HAP-1 (cell line): ENCODE data around the gene NLRP9.
A peak's percentile ranks its signal among the peaks of the same experiment; 100 is the strongest.
"Not testable (repeated sequence)": the region's sequence is repeated elsewhere in the genome, so short reads cannot be mapped to it uniquely, and the experiment has no call there.

Source experiments
- DNase-seq, 2 experiments: peaks; one replicate each; pipeline ENCODE4 v3.0.0-alpha.2; 2016 to 2020; ENCODE audit warnings: low spot score in 2 of 2
- H3K27me3 ChIP-seq: fragments of 250-450 bp; sonication (Bioruptor Pico); 2 replicates; pipeline ENCODE4 v1.5.1; 2020; ENCODE audit warnings: low read depth, mild to moderate bottlenecking, moderate library complexity
- H3K36me3 ChIP-seq: fragments of 250-450 bp; sonication (Bioruptor Pico); replicated peaks from 2 replicates; pipeline ENCODE4 v1.5.1; 2020; ENCODE audit warnings: mild to moderate bottlenecking
- H3K4me1 ChIP-seq: fragments of 250-450 bp; sonication (Bioruptor Pico); 2 replicates; pipeline ENCODE4 v1.5.1; 2020; ENCODE audit warnings: mild to moderate bottlenecking
- H3K4me3 ChIP-seq: fragments of 250-450 bp; sonication (Bioruptor Pico); 2 replicates; pipeline ENCODE4 v1.5.1; 2020; ENCODE audit warnings: mild to moderate bottlenecking, moderate library complexity
- H3K9me3 ChIP-seq: fragments of 250-450 bp; sonication (Bioruptor Pico); 2 replicates; pipeline ENCODE4 v1.5.1; 2020; ENCODE audit warnings: mild to moderate bottlenecking, moderate library complexity
- in situ Hi-C: fragments of 300-500 bp; cut with MboI; formaldehyde crosslinking; loops from 3 replicates; pipeline ENCODE4 v1.14.3; 2020; ENCODE audit warnings: low sequenced_read_pairs, inconsistent platforms, mixed read lengths

The NLRP9 gene

GRCh38 chr19:55738302-55738701, at the start of gene NLRP9:
Gene NLRP9 (minus strand): TSS chr19:55738402. CDS start chr19:55738374, 28 bp downstream.
- Histone ChIP-seq H3K36me3 (no peaks in the 10 kb centered on the region), H3K9me3 (no peaks in the 10 kb centered on the region), H3K27me3 (no peaks in the 10 kb centered on the region), H3K4me3 (no peak within 1 kb of the TSS), H3K4me1 (no peaks in the 10 kb centered on the region)
- no peak for DNase-seq
- in situ Hi-C loops: no loop called here

- H3K9me3 ChIP-seq: no peaks in the 10 kb centered on the region
- H3K27me3 ChIP-seq: no peaks in the 10 kb centered on the region
- no peaks in the 10 kb centered on the region for H3K4me1 ChIP-seq
- no peaks in the 10 kb centered on the region for H3K36me3 ChIP-seq
- H3K4me3 ChIP-seq: no peak overlapping the region
- DNase-seq: no peak
- in situ Hi-C loops: no loop called here
These were observed 42.9 kb upstream of the NLRP9 start for GRCh38 chr19:55781112-55781511.

GRCh38 chr19:55778331-55778730, 40.1 kb upstream of the NLRP9 start:
- in situ Hi-C loops: no loop called here
- H3K27me3 ChIP-seq: no peaks in the 10 kb centered on the region
- no peaks in the 10 kb centered on the region for H3K9me3 ChIP-seq
- no peak overlapping the region for H3K4me3 ChIP-seq
- H3K4me1 ChIP-seq: no peaks in the 10 kb centered on the region
- no peaks in the 10 kb centered on the region for H3K36me3 ChIP-seq
- no peak for DNase-seq

GRCh38 chr19:55777528-55777927, 39.3 kb upstream of the NLRP9 start:
- Histone ChIP-seq H3K4me1 (no peaks in the 10 kb centered on the region), H3K27me3 (no peaks in the 10 kb centered on the region), H3K4me3 (no peak overlapping the region), H3K36me3 (no peaks in the 10 kb centered on the region), H3K9me3 (no peaks in the 10 kb centered on the region)
- in situ Hi-C loops: no loop called here
- peak in 1 of 2 experiments; percentile 25 for DNase-seq

- in situ Hi-C loops, DNase-seq: not testable (repeated sequence)
These were observed 31.4 kb upstream of the NLRP9 start for GRCh38 chr19:55769632-55770031.

GRCh38 chr19:55768818-55769217, 30.6 kb upstream of the NLRP9 start, which contains the start of gene RFPL4AL1:
Gene RFPL4AL1 (plus strand): TSS chr19:55769118. CDS start chr19:55771805, 2,687 bp downstream.
- DNase-seq, in situ Hi-C loops, H3K27me3 ChIP-seq, H3K4me3 ChIP-seq, H3K9me3 ChIP-seq, H3K4me1 ChIP-seq, H3K36me3 ChIP-seq: not testable (repeated sequence)

More at GRCh38 chr19:55769632-55770031, 31.4 kb upstream of the NLRP9 start:
- not testable (repeated sequence) for H3K36me3 ChIP-seq, H3K27me3 ChIP-seq, H3K9me3 ChIP-seq, H3K4me3 ChIP-seq, H3K4me1 ChIP-seq

- Histone ChIP-seq H3K27me3 (no peaks in the 10 kb centered on the region), H3K4me1 (no peaks in the 10 kb centered on the region), H3K9me3 (no peaks in the 10 kb centered on the region), H3K4me3 (no peak overlapping the region), H3K36me3 (no peaks in the 10 kb centered on the region)
- in situ Hi-C loops: no loop called here
- no peak for DNase-seq
These were observed 28.3 kb upstream of the NLRP9 start for GRCh38 chr19:55766466-55766865.

- H3K9me3 ChIP-seq, H3K27me3 ChIP-seq, H3K4me3 ChIP-seq, H3K36me3 ChIP-seq, DNase-seq, H3K4me1 ChIP-seq, in situ Hi-C loops: not testable (repeated sequence)
These were observed 20.6 kb upstream of the NLRP9 start, which contains the start of gene RFPL4A for GRCh38 chr19:55758797-55759196. Gene RFPL4A (plus strand): TSS chr19:55759097. CDS start chr19:55761801, 2,704 bp downstream.

GRCh38 chr19:55756808-55757207, 18.6 kb upstream of the NLRP9 start:
- H3K4me3 ChIP-seq, H3K4me1 ChIP-seq, H3K27me3 ChIP-seq, in situ Hi-C loops, H3K9me3 ChIP-seq, H3K36me3 ChIP-seq, DNase-seq: not testable (repeated sequence)

- H3K27me3 ChIP-seq: 0 out of 2 replicates have a peak, but pooled peaks cover 3% of the 10 kb centered on the region
- in situ Hi-C loops: no loop called here
- no peaks in the 10 kb centered on the region for H3K4me1 ChIP-seq
- H3K4me3 ChIP-seq: no peak overlapping the region
- DNase-seq: no peak
- H3K36me3 ChIP-seq: no peaks in the 10 kb centered on the region
- no peaks in the 10 kb centered on the region for H3K9me3 ChIP-seq
These were observed 15.2 kb upstream of the NLRP9 start for GRCh38 chr19:55753401-55753800.

- DNase-seq: no peak
- Histone ChIP-seq H3K9me3 (no peaks in the 10 kb centered on the region), H3K4me3 (no peak overlapping the region), H3K36me3 (no peaks in the 10 kb centered on the region), H3K27me3 (0 out of 2 replicates have a peak, but pooled peaks cover 3% of the 10 kb centered on the region), H3K4me1 (no peaks in the 10 kb centered on the region)
- in situ Hi-C loops: no loop called here
These were observed 12.5 kb upstream of the NLRP9 start for GRCh38 chr19:55750715-55751114.

- in situ Hi-C loops, H3K4me1 ChIP-seq, H3K9me3 ChIP-seq, H3K36me3 ChIP-seq, H3K4me3 ChIP-seq, H3K27me3 ChIP-seq, DNase-seq: not testable (repeated sequence)
These were observed 7.8 kb downstream of the NLRP9 start for GRCh38 chr19:55730378-55730777.

- no peak overlapping the region for H3K4me3 ChIP-seq
- no peaks in the 10 kb centered on the region; the same call in 1 of the 2 replicates for H3K4me1 ChIP-seq
- in situ Hi-C loops: loop anchor here (25.0 kb wide), 1 partner anchor 614 kb away; no protein-coding TSS in a partner anchor
- no peak for DNase-seq
- H3K9me3 ChIP-seq: no peaks in the 10 kb centered on the region; the same call in 1 of the 2 replicates
- no peaks in the 10 kb centered on the region for H3K36me3 ChIP-seq
- H3K27me3 ChIP-seq: 0 out of 2 replicates have a peak, but pooled peaks cover 2% of the 10 kb centered on the region
These were observed 14.7 kb downstream of the NLRP9 start for GRCh38 chr19:55723491-55723890.

GRCh38 chr19:55720801-55721200, 17.4 kb downstream of the NLRP9 start:
- in situ Hi-C loops: loop anchor here (25.0 kb wide), 1 partner anchor 616 kb away; no protein-coding TSS in a partner anchor
- Histone ChIP-seq H3K36me3 (no peaks in the 10 kb centered on the region), H3K9me3 (no peaks in the 10 kb centered on the region; the same call in 1 of the 2 replicates), H3K4me1 (no peaks in the 10 kb centered on the region; the same call in 1 of the 2 replicates), H3K4me3 (no peak overlapping the region), H3K27me3 (0 out of 2 replicates have a peak, but pooled peaks cover 3% of the 10 kb centered on the region)
- DNase-seq: no peak
